HS-27A (cell line): Measurements from ENCODE around the gene ZFY.
"Not testable (repeated sequence)": the region's sequence is repeated elsewhere in the genome, so short reads cannot be mapped to it uniquely, and the experiment has no call there.

Experiments used
- DNase-seq: peaks from one replicate; pipeline ENCODE4 v3.0.0-alpha.2; 2012; ENCODE audit warnings: low read depth, missing footprints

Gene ZFY

DNA sequence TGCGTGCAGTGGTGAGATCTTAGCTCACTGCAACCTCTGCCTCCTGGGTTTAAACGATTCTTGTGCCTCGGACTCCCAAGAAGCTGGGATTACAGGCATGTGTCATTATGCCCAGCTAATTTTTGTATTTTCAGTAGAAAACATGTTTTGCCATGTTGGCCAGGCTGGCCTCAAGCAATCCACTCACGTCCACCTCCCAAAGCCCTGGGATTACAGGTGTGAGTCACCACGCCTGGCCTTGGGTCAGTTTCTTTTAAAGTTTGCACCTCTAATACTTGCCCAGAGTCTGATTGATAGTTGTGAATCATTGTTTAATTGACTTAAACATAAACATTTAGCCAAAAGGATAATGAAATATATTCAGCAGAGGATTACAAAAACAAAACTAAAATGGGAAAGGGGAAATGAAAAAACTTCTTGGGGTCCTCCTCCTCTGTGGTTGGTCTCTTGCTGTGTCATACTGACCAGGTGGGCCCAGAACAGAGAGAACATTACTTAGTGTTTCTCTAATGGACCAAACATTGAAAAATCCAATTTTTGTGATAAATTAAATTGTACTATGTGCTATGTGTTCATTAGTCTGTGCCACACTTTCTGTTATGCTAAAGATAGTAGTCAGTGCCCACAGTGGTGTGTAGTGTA is 38.0 kb downstream of the ZFY start:
- DNase-seq: no peak

DNA sequence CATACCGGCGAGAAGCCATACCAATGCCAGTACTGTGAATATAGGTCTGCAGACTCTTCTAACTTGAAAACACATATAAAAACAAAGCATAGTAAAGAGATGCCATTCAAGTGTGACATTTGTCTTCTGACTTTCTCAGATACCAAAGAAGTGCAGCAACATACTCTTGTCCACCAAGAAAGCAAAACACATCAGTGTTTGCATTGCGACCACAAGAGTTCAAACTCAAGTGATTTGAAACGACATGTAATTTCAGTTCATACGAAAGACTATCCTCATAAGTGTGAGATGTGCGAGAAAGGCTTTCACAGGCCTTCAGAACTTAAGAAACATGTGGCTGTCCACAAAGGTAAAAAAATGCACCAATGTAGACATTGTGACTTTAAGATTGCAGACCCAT is 44.1 kb downstream of the ZFY start:
- no peak for DNase-seq

DNA sequence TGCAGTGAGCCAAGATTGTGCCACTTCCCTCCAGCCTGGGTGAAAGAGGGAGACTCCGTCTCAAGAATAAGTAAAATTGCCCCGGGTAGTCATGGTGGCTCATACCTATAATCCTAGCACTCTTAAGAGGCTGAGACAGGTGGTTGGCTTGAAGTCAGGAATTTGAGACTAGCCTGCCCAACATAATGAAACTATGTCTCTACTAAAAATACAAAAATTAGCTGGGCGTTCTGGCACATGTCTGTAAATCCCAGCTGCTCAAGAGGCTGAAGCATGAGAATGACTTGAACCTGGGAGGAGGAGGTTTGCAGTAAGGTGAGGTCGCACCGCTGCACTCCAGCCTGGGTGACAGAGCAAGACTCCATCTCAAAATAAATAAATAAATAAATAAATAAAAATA is 49.3 kb downstream of the ZFY start:
- no peak for DNase-seq

DNA sequence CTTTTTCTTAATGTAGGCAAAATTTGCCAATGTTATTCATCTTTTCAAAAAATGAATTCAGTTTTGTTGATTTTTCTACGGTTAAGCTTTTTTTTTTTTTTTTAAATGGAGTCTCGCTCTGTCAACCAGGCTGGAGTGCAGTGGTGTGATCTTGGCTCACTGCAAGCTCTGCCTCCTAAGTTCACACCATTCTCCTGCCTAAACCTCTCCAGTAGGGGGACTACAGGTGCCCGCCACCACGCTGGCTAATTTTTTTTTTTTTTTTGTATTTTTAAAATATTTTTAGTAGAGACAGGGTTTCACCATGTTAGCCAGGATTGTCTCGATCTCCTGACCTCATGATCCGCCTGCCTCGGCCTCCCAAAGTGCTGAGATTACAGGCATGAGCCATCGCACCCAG is 52.0 kb downstream of the ZFY start:
- not testable (repeated sequence) for DNase-seq

DNA sequence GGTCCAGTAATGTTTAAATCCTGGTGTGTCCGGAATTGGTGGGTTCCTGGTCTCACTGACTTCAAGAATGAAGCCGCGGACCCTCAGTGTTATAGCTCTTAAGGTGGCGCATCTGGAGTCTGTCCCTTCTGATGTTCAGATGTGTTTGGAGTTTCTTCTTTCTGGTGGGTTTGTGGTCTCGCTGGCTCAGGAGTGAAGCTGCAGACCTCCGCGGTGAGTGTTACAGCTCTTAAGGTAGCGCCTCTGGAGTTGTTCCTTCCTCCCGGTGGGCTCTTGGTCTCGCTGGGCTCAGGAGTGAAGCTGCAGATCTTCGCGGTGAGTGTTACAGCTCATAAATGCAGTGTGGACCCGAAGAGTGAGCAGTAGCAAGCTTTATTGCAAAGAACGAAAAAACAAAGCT is 62.2 kb downstream of the ZFY start:
- DNase-seq: not testable (repeated sequence)

DNA sequence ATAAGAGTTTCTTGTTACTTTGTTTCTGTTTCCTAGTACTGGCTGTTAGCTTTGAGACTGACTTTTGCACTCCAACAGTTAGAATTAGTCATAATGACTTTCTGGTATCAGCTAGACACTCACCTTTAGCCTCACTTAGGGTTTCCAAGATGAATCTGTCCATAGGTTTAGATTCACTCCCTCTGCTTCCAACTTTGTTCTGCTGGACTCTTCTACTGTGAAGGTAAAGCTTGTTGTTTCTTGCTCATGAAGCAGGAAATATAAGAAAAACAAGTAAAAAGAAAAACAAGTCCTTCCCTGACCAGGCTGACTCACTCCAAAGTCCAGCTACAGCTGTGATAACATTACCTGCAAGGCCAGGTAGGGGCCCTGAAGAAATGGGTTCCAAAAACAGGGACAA is 67.0 kb downstream of the ZFY start:
- no peak for DNase-seq

DNA sequence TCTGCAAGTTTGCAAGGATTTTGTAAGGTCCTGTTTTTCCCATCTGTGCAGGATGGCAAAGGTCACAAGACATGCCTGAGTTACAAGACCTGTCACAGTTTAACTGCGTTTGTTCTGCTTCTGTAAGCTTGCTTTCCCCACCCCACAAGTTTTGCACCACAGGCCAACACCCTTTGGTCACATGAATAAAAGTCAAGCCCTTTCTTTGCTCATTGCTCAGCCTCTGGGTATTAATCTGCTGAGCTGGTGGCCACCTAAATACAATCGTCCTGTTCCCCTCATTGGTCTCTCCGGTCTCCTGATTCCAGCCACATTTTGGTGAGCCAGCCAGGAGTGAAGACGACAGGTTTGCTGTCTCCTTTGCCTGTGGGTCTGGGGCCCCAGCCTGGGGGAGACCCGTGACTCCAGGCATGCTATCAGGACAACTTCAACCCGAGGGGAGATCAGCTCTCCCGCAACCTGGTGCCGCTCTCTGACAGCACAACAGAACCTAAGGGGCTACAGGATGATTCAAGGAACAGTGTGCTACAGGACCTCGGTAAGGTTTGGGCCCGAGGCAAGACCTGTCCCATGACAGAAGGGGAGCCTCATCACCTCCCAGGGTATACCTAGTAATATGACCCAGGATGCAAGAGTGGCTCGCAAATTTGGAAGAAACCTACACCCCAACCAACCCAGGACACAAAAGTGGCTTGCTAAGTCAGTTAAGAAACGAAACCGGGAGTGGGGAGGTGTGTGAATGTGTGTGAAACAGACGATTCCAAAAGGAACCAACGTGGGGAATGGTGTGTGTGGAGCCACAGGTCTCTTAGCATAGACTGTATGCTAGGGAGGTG is 67.7 kb downstream of the ZFY start:
- DNase-seq: no peak

DNA sequence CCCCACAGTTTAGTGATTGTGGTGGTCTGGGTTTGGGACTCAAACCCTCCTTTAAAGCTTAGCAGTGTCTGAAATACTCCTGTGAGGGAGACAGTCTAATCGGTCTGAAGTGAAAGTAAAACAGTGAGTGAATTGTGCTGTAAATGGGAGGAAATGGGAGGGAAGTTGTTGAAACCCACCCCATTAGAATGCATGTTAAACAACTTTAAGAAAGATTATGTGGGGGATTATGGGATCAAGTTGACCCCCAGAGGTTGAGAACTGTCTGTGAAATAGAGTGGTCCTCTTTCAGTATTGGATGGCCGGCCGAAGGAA is 68.3 kb downstream of the ZFY start:
- DNase-seq: no peak

DNA sequence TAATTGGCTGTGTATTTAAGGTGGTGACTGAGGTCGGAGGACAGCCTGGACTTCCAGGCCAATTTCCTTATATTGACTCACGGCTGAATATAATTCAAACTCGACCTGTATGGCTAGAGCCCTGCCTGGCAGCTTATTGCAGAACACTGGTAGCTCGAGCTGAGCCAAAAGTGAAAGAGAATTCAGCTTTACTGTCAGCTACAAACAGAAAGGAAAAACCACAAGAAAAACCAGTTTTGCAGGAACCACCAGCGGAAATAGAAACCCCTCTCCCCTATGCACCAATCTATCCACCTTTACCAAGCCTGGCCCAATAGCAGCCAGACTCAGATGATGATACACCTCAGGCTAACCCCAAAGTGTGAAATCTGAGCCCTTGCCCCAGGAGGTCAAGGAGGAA is 68.7 kb downstream of the ZFY start:
- DNase-seq: no peak

DNA sequence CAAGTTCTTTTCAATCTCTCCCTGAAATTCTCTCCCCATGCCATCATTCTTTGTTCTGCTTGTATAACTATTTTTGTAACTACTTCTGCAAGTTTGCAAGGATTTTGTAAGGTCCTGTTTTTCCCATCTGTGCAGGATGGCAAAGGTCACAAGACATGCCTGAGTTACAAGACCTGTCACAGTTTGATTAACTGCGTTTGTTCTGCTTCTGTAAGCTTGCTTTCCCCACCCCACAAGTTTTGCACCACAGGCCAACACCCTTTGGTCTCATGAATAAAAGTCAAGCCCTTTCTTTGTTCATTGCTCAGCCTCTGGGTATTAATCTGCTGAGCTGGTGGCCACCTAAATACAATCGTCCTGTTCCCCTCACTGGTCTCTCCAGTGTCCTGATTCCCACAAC is 70.8 kb downstream of the ZFY start:
- not testable (repeated sequence) for DNase-seq

DNA sequence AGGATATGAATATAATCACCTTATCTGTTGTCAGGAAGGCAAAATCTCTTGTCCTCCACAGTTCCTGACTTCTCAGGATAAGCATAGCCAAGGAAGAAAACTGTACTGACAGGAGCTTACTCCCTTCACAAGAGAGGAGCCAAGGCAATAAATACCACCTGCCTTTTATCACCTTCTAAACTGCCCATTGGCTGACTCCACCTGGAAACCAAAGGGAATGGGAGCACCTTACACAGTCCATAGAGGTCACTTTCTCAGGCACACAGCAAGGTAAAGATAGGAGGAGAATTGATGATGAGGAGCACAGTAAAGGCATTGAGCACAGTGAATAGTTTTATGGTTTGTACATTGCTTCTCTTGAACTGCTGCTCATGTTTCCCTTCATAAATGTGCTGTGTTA is 72.8 kb downstream of the ZFY start:
- no peak for DNase-seq

DNA sequence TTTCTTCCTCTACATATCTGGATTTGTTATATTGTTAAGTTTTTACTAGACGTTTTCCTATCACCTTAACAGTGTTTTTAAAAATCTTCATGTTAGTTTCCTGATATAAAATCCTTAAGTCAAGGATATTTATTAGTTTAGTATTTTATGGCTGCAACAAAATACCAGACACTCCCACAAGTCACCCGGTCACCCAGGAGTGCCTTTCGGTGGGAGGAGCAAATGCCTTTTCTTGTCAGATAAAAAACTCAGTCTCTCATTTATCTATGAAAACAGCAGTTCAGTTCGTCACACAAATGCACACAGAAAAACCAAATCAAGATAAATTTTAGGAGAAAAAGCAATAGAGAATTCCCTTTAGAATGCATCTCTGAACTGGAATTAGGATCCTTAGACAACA is 77.0 kb downstream of the ZFY start:
- no peak for DNase-seq

DNA sequence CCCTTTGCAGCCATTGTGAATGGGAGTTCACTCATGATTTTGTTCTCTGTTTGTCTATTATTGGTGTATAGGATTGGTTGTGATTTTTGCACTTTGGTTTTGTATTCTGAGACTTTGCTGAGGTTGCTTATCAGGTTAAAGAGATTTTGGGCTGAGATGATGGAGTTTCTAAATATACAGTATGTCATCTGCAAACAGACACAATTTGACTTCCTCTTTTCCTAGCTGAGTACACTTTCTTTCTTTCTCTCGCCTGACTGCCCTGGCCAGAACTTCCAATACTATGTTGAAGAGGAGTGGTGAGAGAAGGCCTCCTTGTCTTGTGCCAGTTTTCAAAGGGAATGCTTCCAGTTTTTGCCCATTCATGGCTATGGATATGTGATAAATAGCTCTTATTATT is 81.4 kb downstream of the ZFY start:
- no peak for DNase-seq

DNA sequence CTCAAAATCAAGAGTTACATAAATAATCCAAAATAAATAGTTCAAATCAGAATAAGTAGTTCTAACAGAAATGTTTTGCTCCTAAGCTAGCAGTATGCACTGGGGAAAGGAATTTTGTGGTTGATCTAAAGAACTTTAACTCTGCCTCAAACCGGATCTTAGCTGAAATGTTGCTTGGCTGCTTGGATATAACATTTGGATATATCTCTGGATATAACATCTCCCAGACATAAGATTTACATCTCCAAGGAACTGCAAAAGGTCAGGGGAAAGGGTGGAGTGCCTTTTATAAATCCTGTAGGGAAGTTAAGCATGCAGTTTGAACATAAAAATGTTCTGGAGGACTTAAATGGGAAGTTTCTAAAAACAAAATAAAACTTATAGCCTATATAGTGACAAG is 83.4 kb downstream of the ZFY start:
- DNase-seq: no peak

DNA sequence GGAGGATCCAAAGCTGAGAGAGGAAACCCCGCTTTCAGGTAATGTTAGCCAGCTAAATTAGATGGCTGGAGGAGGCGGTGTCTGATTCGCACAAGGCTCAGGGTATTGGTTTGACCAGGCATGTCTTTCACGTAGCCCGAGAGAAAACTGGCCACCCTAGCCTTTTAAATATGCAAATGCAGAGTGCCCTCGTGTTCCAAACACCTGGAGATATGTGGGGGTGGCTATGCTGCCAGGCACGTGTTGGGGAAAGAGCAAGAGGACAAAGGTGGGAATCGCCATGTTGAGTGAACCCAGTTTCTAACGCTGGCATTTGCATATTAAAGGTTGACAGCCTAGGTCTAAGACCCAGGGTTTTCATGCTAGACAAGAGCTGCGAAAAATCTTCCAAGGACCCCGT is 84.4 kb downstream of the ZFY start:
- DNase-seq: no peak

DNA sequence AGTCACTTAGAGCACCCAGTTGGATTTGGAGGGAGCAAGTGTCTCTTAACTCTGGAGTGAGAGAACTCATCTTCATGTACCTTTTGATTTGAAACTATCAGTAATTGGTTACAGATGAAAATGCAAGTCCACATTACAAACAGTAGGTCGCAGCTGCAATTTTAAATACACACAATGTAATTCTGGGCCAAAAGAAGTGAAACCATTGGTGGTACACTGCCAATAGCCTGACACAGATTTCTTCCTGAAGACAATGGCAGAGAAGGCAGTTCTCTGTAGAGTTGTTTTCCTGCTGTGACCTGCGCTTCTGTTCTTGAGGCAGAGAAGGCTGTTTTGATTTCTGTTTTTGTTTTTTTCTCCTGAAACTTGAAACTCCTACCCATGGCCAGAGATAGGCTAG is 86.0 kb downstream of the ZFY start:
- DNase-seq: no peak

DNA sequence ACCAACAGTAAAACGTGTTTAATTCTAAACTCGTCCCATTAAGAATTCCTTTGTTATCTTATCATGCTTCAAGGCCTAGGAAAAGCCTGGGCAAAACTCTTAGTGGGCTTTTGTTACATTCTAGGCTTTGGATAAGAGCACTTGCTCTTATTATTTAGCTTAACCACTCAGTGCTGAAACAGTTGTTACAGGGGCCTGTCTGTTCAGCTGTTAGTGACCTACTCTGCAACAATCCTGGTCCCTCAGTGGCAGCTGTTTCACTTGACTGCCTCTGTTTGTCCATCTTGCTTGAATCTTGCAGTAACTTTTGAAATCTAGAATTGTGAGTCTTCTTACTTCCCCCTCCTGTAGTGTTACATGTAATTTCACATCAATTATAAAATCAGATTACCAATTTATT is 88.4 kb downstream of the ZFY start:
- no peak for DNase-seq

DNA sequence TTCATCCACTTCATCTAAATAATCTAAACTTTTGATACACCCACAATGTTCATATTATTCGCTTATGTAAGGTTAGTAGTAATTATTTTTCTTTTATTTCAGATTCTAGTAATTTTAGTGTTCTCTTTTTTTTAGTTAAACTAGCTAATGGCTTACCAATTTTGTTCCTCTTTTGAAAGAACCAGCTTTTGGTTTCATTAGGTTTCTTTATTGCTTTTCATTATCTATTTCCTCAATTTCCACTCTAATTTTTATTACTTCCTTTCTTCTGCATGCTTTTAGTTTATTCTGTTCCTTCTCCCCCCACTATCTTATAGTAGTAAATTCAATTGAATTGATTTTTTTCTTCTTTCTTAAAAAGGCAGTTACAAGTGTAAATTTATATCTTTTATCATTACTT is 90.2 kb downstream of the ZFY start:
- DNase-seq: no peak
